GM12873 (cell line): Measurements from ENCODE around the gene HTRA2.

Experiments used
- CTCF ChIP-seq: IDR thresholded peaks from 2 replicates; pipeline ENCODE4 v1.5.1; 2012; ENCODE audit warnings: low read depth, mild to moderate bottlenecking, moderate library complexity, low read length, control low read depth; ENCODE audit not compliant: insufficient read depth; ENCODE audit errors: missing control alignments

HTRA2 gene

GRCh38 chr2:74566754-74567085, 37.0 kb downstream of the HTRA2 start:
- TF ChIP-seq CTCF: no peak

GRCh38 chr2:74567881-74568280, 38.1 kb downstream of the HTRA2 start:
- no peak for TF ChIP-seq CTCF

- TF ChIP-seq CTCF: no peak
Observed at GRCh38 chr2:74569686-74570085, 40.0 kb downstream of the HTRA2 start.

DNA sequence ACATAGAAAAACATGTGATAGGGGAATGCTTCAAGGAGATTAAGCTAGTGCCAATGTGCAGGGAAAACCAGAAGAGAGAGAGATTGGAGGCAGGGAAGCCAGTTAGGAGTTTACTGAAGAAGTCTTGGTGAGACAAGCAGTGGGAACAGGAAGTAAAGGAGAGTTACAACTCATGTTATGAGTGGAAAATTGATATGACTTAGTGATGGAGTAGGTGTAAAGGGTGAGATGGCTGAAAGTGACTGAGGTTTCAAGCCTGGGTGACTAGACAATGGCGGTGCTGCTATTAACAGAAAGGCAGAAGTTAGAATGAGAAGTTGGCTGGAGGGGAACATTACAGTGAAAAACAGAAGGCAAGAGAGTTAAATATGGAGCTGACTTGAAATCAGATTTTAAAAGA, 41.3 kb downstream of the HTRA2 start:
- TF ChIP-seq CTCF: no peak

- TF ChIP-seq CTCF: peak; percentile 58
Observed at GRCh38 chr2:74572178-74572925, 42.6 kb downstream of the HTRA2 start.

DNA sequence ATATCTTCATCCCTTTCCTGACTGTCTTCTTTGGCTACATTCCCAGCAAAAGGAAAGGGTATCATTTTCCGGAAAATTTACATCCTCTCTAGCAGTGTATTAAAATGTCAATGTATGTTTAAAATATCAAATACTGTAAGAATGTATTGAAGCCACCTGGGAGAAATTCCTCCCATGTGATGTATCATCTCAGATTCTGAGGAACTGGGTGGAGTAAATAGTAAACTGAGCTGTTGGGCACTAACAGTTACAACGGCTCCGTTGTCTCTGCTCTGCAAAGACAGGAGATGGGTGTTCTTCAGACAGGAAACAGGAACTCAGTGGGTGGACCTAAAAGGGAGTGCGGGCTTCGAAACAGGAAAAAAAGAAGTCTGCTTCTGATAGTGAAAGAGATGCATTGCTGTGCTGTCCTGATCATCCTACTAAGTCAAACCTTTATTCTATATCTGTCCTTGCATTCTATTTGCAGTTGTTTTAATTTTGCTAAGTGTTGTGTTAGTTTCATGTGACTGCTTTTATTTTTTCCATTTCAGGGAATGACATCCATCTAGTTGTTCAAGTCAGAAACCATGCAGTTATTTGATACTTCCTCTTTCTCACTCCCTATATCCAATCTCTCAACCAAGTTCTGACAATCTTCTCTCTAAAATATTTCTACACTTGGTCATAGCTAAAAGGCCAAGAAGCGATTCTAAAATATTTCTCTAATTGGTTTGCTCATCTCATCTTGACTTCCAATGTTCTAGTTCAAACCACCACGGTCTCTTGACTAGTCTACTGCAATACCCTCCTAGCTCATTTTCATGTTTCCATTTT, 44.2 kb downstream of the HTRA2 start:
- TF ChIP-seq CTCF: no peak

DNA sequence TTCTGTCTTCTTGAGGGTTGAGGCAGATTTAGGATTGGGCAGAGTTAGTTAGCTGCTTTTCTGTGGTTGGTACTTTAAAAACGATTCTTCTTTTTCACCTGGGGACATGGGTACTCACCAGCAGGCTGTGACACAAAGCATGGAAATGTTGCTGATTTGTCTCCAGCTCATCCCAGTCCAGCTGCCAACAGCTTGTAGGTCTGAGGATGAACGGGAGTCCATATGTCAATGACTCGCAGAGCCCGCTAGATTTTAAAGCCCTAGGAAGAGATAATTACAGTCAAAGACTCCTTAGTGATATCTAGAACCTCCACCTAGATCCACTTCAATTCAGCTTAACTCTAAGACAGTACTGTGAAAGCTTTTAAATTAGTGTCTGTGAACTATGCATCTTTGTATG, 45.6 kb downstream of the HTRA2 start:
- no peak for TF ChIP-seq CTCF
